Measurements from ENCODE around the gene NCOA6. TPM values are rescaled to one million over a fixed set of nuclear protein-coding genes. Genes with fewer than 3 reads are reported as not detected.

The NCOA6 gene
- total RNA-seq, 4 donors from 2014 or later: 26.5 to 33.8 (median 32.3) TPM

GRCh38 chr20:34709044-34709830 lies 116.2 kb downstream of the NCOA6 start:
- peaks cover 27 to 50% of the 10 kb centered on the region in 2 donors for H3K4me1 ChIP-seq
- WGBS, 2 donors: 1 to 3% methylated on average over 12 to 39 of the region's 64 CpGs

DNA sequence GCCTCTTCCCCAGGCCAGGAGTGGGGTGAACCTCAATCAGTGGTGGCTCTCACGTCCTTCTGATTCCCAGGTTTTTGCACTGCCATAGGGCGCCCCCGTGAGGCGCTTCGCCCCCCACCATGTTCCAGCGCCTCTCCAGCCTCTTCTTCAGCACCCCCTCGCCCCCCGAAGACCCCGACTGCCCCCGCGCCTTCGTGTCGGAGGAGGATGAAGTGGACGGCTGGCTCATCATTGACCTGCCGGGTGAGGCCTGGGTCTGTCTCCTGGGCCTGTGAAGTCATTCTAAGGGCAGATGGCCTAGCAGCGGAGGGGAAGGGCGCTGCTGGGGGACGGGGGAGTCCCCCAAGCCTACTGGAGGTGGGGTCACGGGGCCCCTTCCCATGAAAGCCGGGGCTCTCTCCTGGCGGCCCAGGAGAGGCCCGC lies 116.8 kb downstream of the NCOA6 start:
- Histone ChIP-seq H3K27me3 (no peaks in the 10 kb centered on the region), H3K27ac (peak overlapping the region; percentile 86 to 98 (median 97)), H3K9me3 (no peaks in the 10 kb centered on the region), H3K4me1 (peaks cover 27 to 48% of the 10 kb centered on the region in 2 donors), H3K4me3 (replicated peaks in 1 of 3) (peak overlapping the region in 2 of 3 donors; percentile 66 to 78), H3K36me3 (no peaks in the 10 kb centered on the region)
- intact Hi-C loops (cut with DNase I): loop anchor here (5.0 kb wide), 1 partner anchor 146 kb away; no protein-coding TSS in a partner anchor
- TF ChIP-seq CTCF (IDR thresholded peaks at IDR 0.05) (peak in 3 of 6 experiments; percentile 19 to 48 (median 38)), POLR2A (IDR thresholded peaks at IDR 0.05) (no peak)
- WGBS, 2 donors: 6 to 14% methylated on average over 15 to 19 of the region's 22 CpGs
- DNase-seq: peak; percentile 43

More at GRCh38 chr20:34709044-34709830, 116.2 kb downstream of the NCOA6 start:
- peak; percentile 79 to 86 for DNase-seq
- Histone ChIP-seq H3K36me3 (no peaks in the 10 kb centered on the region), H3K9me3 (no peaks in the 10 kb centered on the region), H3K27me3 (no peaks in the 10 kb centered on the region), H3K27ac (peak overlapping the region; percentile 86 to 98 (median 97)), H3K4me3 (replicated peaks in 1 of 3) (peak overlapping the region; percentile 66 to 80 (median 78))
- intact Hi-C loops (cut with DNase I): loop anchor here (5.0 kb wide), 1 partner anchor 147 kb away; no protein-coding TSS in a partner anchor
- no peak for TF ChIP-seq CTCF (IDR thresholded peaks at IDR 0.05)
- TF ChIP-seq POLR2A (IDR thresholded peaks at IDR 0.05): peak in 1 of 2 donors; percentile 50

DNA sequence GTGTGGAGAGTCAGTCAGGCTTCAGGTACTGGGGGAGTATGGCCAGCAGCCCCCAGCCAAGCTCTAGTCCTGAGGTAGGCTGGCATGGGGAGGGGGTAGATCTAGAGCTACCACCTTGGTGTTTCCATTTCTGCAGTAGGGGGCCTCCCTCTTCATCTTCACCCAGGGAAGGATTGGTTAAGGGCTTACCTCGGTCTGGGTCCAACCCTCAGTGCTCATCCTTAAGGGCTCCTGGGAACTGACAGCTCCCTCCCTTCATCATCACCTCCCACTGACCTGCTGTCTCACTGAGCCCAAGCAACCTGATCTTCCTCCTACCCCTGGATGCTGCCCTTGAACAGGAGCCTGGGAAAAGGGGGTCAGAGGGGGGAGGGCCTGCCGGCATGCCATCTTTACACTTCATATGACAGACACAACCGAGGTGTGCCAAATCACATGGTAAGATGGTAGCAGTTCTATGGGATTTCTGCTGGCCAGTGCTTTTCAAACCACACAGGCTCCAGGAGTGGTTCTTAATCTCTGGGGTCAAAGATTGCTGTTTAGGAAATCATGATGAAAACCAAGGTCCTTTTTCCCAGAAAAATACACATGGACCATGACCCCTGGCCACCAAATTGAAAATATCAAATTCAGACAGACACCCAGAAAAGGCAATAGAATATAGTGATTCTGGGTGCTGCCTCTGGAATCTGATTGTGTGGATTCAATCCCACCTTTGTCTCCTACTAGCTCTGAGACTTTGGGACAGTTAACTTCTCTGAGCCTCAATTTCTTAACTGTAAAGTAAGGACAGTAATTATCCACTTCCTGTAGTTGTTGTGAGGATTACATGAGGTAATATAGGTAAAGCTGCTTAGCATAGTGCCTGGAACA lies 118.3 kb downstream of the NCOA6 start:
- Histone ChIP-seq H3K4me3 (replicated peaks in 1 of 3) (no peak overlapping the region), H3K9me3 (no peaks in the 10 kb centered on the region), H3K36me3 (no peaks in the 10 kb centered on the region), H3K27ac (peak overlapping the region in 1 of 3 donors; percentile 1), H3K27me3 (no peaks in the 10 kb centered on the region), H3K4me1 (peaks cover 27 to 44% of the 10 kb centered on the region in 2 donors)
- DNase-seq: no peak
- WGBS, 2 donors: 75% methylated on average over 3 of the region's 3 CpGs
- intact Hi-C loops (cut with DNase I): loop anchor here (5.0 kb wide), 1 partner anchor 145 kb away; no protein-coding TSS in a partner anchor
- TF ChIP-seq CTCF (IDR thresholded peaks at IDR 0.05) (no peak), POLR2A (IDR thresholded peaks at IDR 0.05) (no peak)

DNA sequence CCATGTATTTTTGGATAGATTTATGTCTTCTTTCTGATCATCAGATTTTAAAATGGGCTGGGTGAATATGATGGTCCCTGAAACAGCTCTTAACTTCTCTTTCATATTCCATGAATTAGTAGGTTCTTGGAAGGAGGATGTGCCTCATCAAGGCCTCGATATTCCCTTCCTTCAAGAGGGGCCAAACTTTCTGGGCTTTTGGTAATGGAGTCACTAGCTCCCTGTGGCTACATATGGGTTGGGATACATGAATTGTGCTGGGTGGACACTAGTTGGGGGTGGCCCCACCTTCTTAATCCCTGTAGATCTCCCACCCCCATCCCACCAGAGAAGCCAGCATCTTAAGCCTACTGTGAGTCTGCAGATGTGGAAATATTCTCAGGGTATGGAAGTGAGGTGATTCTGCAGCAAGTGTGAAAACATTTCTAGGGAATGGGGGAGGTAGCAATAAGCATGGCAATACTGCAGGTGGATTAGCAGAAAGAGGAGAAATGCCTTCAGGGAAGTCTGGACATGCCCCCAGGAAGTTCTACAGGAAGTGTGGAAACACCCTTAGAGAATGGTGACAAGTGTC lies 119.1 kb downstream of the NCOA6 start:
- intact Hi-C loops (cut with DNase I): loop anchor here (5.0 kb wide), 1 partner anchor 144 kb away; no protein-coding TSS in a partner anchor
- no peak for TF ChIP-seq CTCF (IDR thresholded peaks at IDR 0.05)
- no peak for TF ChIP-seq POLR2A (IDR thresholded peaks at IDR 0.05)
- peak overlapping the region; percentile 98 to 100 (median 100) for H3K27ac ChIP-seq
- no peaks in the 10 kb centered on the region for H3K27me3 ChIP-seq
- no peak overlapping the region for H3K4me3 ChIP-seq (replicated peaks in 1 of 3)
- 88 to 94% methylated on average over 1 of the region's 1 CpG for WGBS, 2 donors
- H3K36me3 ChIP-seq: no peaks in the 10 kb centered on the region
- H3K9me3 ChIP-seq: no peaks in the 10 kb centered on the region
- DNase-seq: no peak
- peaks cover 27 to 44% of the 10 kb centered on the region in 2 donors for H3K4me1 ChIP-seq

All from thyroid gland (tissue), 4 donors.